ENCODE measurements around the gene RAB25. TPM values are rescaled to one million over a fixed set of nuclear protein-coding genes. Genes with fewer than 3 reads are reported as not detected.
"Not testable (repeated sequence)": the region's sequence is repeated elsewhere in the genome, so short reads cannot be mapped to it uniquely, and the experiment has no call there.

RAB25 gene
- total RNA-seq, 5 donors from 2014 or later (not counting 1 experiment from before 2014, with no cell fraction given): 0.26 to 2.3 (median 1.9) TPM

DNA sequence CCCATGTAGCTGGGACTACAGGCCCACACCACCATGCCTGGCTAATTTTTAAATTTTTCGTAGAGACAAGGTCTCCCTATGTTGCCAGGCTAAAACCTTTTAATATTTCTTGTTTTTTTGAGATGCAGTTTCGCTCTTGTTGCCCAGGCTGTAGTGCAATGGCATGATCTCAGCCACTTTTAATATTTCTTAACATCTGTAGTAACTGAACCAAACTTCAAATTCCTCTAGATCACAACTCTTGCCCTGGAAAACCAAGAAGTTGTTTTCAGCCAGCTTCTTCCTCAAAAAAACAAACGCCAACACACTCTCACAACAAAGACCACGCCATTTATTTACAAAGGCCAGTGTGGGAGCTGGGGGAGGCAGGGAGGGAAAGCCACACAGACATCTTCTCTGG, 26.0 kb upstream of the RAB25 start:
- peaks cover 11% of the 10 kb centered on the region for H3K36me3 Mint-ChIP-seq
- CTCF ChIA-PET; H3K36me3 ChIP-seq (ENCODE audit: control insufficient read depth in 2 of 2, extremely low read depth in 1 of 2, insufficient read depth in 1 of 2, low read length in 1 of 2); H3K9me3 ChIP-seq; H3K27ac Mint-ChIP-seq; H3K4me3 ChIP-seq (ENCODE audit: control insufficient read depth in 1 of 2, extremely low read depth in 1 of 2, low read length in 1 of 2); H3K4me3 Mint-ChIP-seq; ATAC-seq (replicated peaks in 1 of 4); H3K27ac ChIP-seq (ENCODE audit: low read length); DNase-seq; H3K27me3 ChIP-seq (replicated peaks in 1 of 2; ENCODE audit: control insufficient read depth in 2 of 2, extremely low read depth in 1 of 2, insufficient read depth in 2 of 2, low read length in 1 of 2); H3K4me1 ChIP-seq (ENCODE audit: control insufficient read depth in 1 of 2, extremely low read depth in 1 of 2, insufficient read depth in 2 of 2, low read length in 2 of 2); POLR2A ChIA-PET; H3K9me3 Mint-ChIP-seq; H3K4me1 Mint-ChIP-seq; H3K27me3 Mint-ChIP-seq: not testable (repeated sequence)
- WGBS (ENCODE audit: insufficient coverage): 100% methylated on average over 2 of the region's 4 CpGs

DNA sequence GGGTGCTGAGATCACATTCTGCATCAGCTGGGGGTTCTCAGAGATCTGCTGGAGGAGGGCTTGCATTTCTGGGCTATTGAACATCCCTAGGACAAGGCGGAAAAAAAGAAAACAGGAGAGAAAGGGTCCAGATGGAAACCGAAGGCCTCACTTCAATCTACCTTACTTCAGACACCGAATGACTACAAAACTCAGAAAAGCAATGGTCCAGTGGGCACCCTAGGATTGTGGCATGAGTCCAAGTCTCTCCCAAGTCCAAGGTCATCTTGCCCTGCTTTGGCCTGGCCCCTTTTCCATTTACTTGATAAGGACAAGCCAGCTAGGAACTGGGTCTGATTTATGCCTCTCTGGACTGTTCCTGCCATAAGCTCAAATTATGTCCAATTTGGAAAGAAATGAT, 18.1 kb upstream of the RAB25 start:
- Mint-ChIP-seq H3K27ac (no peak overlapping the region), H3K27me3 (no peaks in the 10 kb centered on the region), H3K9me3 (no peaks in the 10 kb centered on the region), H3K36me3 (peaks cover 37% of the 10 kb centered on the region), H3K4me3 (no peak overlapping the region), H3K4me1 (peaks cover 0 to 12% (median 6%) of the 10 kb centered on the region in 3 donors)
- Histone ChIP-seq H3K36me3 (ENCODE audit: control insufficient read depth in 2 of 2, extremely low read depth in 1 of 2, insufficient read depth in 1 of 2, low read length in 1 of 2) (peaks cover 5 to 44% of the 10 kb centered on the region in 2 donors), H3K4me1 (ENCODE audit: control insufficient read depth in 1 of 2, extremely low read depth in 1 of 2, insufficient read depth in 2 of 2, low read length in 2 of 2) (peaks cover 0 to 7% of the 10 kb centered on the region in 2 experiments), H3K27me3 (replicated peaks in 1 of 2; ENCODE audit: control insufficient read depth in 2 of 2, extremely low read depth in 1 of 2, insufficient read depth in 2 of 2, low read length in 1 of 2) (no peaks in the 10 kb centered on the region), H3K27ac (ENCODE audit: low read length) (no peak overlapping the region), H3K4me3 (ENCODE audit: control insufficient read depth in 1 of 2, extremely low read depth in 1 of 2, low read length in 1 of 2) (no peak overlapping the region), H3K9me3 (no peaks in the 10 kb centered on the region)
- ChIA-PET CTCF (no interaction called here), POLR2A (interaction anchor here in 1 of 2 donors (0.6 kb wide), 1 partner anchor 17 kb away, joined by 4 read pairs; no protein-coding TSS in a partner anchor)
- no peak for DNase-seq
- no CpG with 5 or more reads among the region's 3 CpGs for WGBS (ENCODE audit: insufficient coverage)
- no peak for ATAC-seq (replicated peaks in 1 of 4)

DNA sequence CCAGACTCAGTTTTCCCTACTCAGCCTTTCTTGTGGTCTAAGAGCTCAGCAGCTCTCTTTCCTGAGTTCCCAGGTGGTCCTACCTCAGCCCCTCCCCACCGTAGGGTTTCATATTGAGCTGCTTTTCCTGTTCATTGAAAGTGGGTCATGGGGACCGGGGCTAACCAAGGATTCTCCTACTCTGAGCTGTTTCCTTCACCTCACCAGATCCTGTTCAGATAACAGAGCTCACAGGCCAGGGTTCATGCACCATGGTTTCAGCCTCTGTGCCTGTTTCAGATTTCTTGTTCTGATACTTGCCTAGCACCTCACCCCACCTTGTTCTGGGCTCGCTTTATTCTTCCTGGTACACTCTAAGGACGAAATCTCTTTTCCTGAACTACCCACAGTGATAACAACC, 15.9 kb upstream of the RAB25 start:
- no peak overlapping the region for H3K27ac ChIP-seq (ENCODE audit: low read length)
- Mint-ChIP-seq H3K36me3 (peaks cover 47% of the 10 kb centered on the region), H3K4me3 (no peak overlapping the region), H3K27me3 (no peaks in the 10 kb centered on the region), H3K4me1 (peaks cover 0 to 12% (median 6%) of the 10 kb centered on the region in 3 donors), H3K27ac (peak overlapping the region; percentile 59 to 63), H3K9me3 (no peaks in the 10 kb centered on the region)
- ChIA-PET CTCF (interaction anchor here in 1 of 2 donors (0.7 kb wide), 2 partner anchors 288 to 731 kb away, joined by 3 read pairs; no protein-coding TSS in a partner anchor), POLR2A (no interaction called here)
- ATAC-seq (replicated peaks in 1 of 4): peak in 1 of 4 experiments; percentile 23
- peaks cover 11 to 61% of the 10 kb centered on the region in 2 donors for H3K36me3 ChIP-seq (ENCODE audit: control insufficient read depth in 2 of 2, extremely low read depth in 1 of 2, insufficient read depth in 1 of 2, low read length in 1 of 2)
- H3K27me3 ChIP-seq (replicated peaks in 1 of 2; ENCODE audit: control insufficient read depth in 2 of 2, extremely low read depth in 1 of 2, insufficient read depth in 2 of 2, low read length in 1 of 2): no peaks in the 10 kb centered on the region
- peaks cover 0 to 7% of the 10 kb centered on the region in 2 experiments for H3K4me1 ChIP-seq (ENCODE audit: control insufficient read depth in 1 of 2, extremely low read depth in 1 of 2, insufficient read depth in 2 of 2, low read length in 2 of 2)
- 30% methylated on average over 3 of the region's 4 CpGs for WGBS (ENCODE audit: insufficient coverage)
- DNase-seq: peak in 1 of 35 experiments; percentile 2
- H3K4me3 ChIP-seq (ENCODE audit: control insufficient read depth in 1 of 2, extremely low read depth in 1 of 2, low read length in 1 of 2): no peak overlapping the region
- H3K9me3 ChIP-seq: no peaks in the 10 kb centered on the region

DNA sequence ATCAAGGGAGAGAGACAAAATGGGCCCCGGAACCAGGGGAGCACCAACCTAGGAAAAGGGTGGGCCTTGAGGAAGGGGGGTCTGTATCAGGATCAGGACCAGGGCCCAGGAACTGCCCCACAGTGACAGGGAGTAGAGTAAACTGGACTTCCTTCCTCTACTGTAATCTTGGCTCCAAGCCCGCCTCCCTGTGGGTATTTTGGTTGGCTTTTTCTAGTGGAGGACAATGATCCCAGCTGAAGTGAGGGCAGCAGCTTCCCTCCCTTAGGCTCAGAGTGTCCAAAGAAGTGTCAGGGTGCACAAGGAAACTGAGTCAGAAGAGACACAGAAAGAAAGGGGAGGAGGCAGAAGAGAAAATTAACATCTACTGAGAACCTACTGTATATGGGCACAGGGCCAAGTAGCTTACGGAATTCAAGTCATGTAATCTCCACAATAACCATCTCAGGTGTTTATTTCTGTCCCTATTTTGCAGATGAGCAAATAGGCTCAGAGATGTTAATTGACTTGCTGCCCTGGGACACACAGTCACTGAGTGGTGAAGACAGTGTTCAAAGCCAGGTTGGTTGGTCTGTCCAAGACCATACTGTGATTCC, 12.2 kb upstream of the RAB25 start:
- CTCF ChIA-PET: no interaction called here
- no CpG with 5 or more reads among the region's 3 CpGs for WGBS (ENCODE audit: insufficient coverage)
- POLR2A ChIA-PET: no interaction called here

DNA sequence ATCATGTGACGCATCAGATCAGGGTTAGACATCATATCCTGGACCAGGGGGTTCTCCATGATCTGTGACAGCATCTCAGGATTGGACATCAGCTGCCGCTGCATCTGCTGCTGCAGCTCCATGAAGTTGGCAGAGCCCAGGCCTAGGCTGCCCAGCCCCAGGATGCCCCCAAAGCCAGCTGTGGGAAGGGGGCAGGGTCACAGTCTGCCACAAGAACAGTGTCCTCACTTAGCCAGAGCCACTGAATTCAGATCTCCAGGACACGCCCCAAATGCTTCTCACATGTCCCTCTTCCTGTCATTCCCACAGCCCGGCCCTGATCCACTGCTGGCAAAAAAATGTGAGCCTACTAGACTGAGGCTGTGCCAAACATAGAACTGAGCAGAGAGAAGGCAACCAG, 10.6 kb upstream of the RAB25 start:
- Histone ChIP-seq H3K4me3 (ENCODE audit: control insufficient read depth in 1 of 2, extremely low read depth in 1 of 2, low read length in 1 of 2) (no peak overlapping the region), H3K9me3 (no peaks in the 10 kb centered on the region), H3K27me3 (replicated peaks in 1 of 2; ENCODE audit: control insufficient read depth in 2 of 2, extremely low read depth in 1 of 2, insufficient read depth in 2 of 2, low read length in 1 of 2) (no peaks in the 10 kb centered on the region), H3K4me1 (ENCODE audit: control insufficient read depth in 1 of 2, extremely low read depth in 1 of 2, insufficient read depth in 2 of 2, low read length in 2 of 2) (peaks cover 3 to 20% of the 10 kb centered on the region in 2 experiments), H3K36me3 (ENCODE audit: control insufficient read depth in 2 of 2, extremely low read depth in 1 of 2, insufficient read depth in 1 of 2, low read length in 1 of 2) (peaks cover 6 to 34% of the 10 kb centered on the region in 2 donors), H3K27ac (ENCODE audit: low read length) (no peak overlapping the region)
- Mint-ChIP-seq H3K27ac (no peak overlapping the region), H3K4me1 (peaks cover 20 to 30% (median 23%) of the 10 kb centered on the region in 3 donors), H3K27me3 (no peaks in the 10 kb centered on the region), H3K4me3 (no peak overlapping the region), H3K9me3 (no peaks in the 10 kb centered on the region), H3K36me3 (peaks cover 17% of the 10 kb centered on the region)
- ATAC-seq (replicated peaks in 1 of 4): no peak
- ChIA-PET CTCF (interaction anchor here in 1 of 2 donors (0.6 kb wide), 1 partner anchor 178 kb away, joined by 10 read pairs; no protein-coding TSS in a partner anchor), POLR2A (no interaction called here)
- WGBS (ENCODE audit: insufficient coverage): 90% methylated on average over 4 of the region's 4 CpGs
- DNase-seq: no peak

More for the DNA sequence above, 12.2 kb upstream of the RAB25 start:
- Histone ChIP-seq H3K4me3 (ENCODE audit: control insufficient read depth in 1 of 2, extremely low read depth in 1 of 2, low read length in 1 of 2) (no peak overlapping the region), H3K36me3 (ENCODE audit: control insufficient read depth in 2 of 2, extremely low read depth in 1 of 2, insufficient read depth in 1 of 2, low read length in 1 of 2) (peaks cover 6 to 42% of the 10 kb centered on the region in 2 donors), H3K27ac (ENCODE audit: low read length) (no peak overlapping the region), H3K27me3 (replicated peaks in 1 of 2; ENCODE audit: control insufficient read depth in 2 of 2, extremely low read depth in 1 of 2, insufficient read depth in 2 of 2, low read length in 1 of 2) (no peaks in the 10 kb centered on the region), H3K9me3 (no peaks in the 10 kb centered on the region), H3K4me1 (ENCODE audit: control insufficient read depth in 1 of 2, extremely low read depth in 1 of 2, insufficient read depth in 2 of 2, low read length in 2 of 2) (peaks cover 2 to 18% of the 10 kb centered on the region in 2 experiments)
- DNase-seq: no peak
- H3K4me3 Mint-ChIP-seq: no peak overlapping the region
- peaks cover 24% of the 10 kb centered on the region for H3K36me3 Mint-ChIP-seq
- H3K27ac Mint-ChIP-seq: no peak overlapping the region
- H3K27me3 Mint-ChIP-seq: no peaks in the 10 kb centered on the region
- no peaks in the 10 kb centered on the region for H3K9me3 Mint-ChIP-seq
- peaks cover 17 to 25% (median 18%) of the 10 kb centered on the region in 3 donors for H3K4me1 Mint-ChIP-seq
- no peak for ATAC-seq (replicated peaks in 1 of 4)

DNA sequence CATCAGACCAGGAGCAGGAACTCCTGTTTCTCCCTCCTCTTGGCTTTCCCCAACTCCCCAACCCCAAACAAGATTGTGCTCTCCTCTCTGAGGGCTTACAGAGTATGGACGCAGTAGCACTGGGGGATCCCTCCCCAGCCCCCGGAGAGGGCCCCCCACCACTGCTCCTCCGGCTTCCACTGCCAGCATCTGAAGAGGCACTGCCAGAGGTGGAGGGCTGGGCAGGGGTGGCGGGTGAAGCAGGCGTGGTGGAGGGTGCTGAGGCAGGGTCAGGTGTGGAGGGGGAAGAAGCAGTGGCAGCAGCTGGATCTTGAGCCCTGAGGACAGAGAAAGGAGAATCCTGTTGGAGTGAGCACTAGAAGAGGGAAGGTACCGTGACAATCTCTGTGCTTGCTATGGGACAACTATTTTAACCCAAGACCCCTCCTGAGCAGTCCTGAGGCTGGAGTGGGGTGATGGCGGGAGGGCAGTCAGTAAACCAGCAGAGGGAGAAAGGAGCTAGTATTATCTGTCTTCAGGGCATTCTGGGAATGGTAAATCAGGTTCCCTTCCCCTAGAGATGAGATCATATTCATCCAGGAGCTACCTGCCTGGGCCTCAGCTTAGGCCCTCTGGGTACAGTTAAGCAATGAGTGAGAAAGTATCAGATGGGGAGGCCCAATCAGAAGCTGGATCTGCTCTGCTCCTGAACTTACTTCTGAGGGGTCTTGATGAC, 9.8 kb upstream of the RAB25 start:
- no peaks in the 10 kb centered on the region for H3K27me3 Mint-ChIP-seq
- peaks cover 17% of the 10 kb centered on the region for H3K36me3 Mint-ChIP-seq
- no peak overlapping the region for H3K27ac ChIP-seq (ENCODE audit: low read length)
- no peak for DNase-seq
- H3K4me3 ChIP-seq (ENCODE audit: control insufficient read depth in 1 of 2, extremely low read depth in 1 of 2, low read length in 1 of 2): no peak overlapping the region
- no peaks in the 10 kb centered on the region for H3K9me3 Mint-ChIP-seq
- no CpG with 5 or more reads among the region's 7 CpGs for WGBS (ENCODE audit: insufficient coverage)
- H3K27me3 ChIP-seq (replicated peaks in 1 of 2; ENCODE audit: control insufficient read depth in 2 of 2, extremely low read depth in 1 of 2, insufficient read depth in 2 of 2, low read length in 1 of 2): no peaks in the 10 kb centered on the region
- ChIA-PET POLR2A (no interaction called here), CTCF (no interaction called here)
- H3K36me3 ChIP-seq (ENCODE audit: control insufficient read depth in 2 of 2, extremely low read depth in 1 of 2, insufficient read depth in 1 of 2, low read length in 1 of 2): peaks cover 6 to 34% of the 10 kb centered on the region in 2 donors
- no peak for ATAC-seq (replicated peaks in 1 of 4)
- peaks cover 6 to 22% of the 10 kb centered on the region in 2 experiments for H3K4me1 ChIP-seq (ENCODE audit: control insufficient read depth in 1 of 2, extremely low read depth in 1 of 2, insufficient read depth in 2 of 2, low read length in 2 of 2)
- no peaks in the 10 kb centered on the region for H3K9me3 ChIP-seq
- H3K4me3 Mint-ChIP-seq: peak overlapping the region in 2 of 3 donors; percentile 1 to 31
- peaks cover 25 to 38% (median 28%) of the 10 kb centered on the region in 3 donors for H3K4me1 Mint-ChIP-seq
- H3K27ac Mint-ChIP-seq: peak overlapping the region in 1 of 2 donors; percentile 40

Data from T-cell (primary cell).